Astrocyte of the cerebellum (primary cell): ENCODE measurements around the gene ITGB1BP1.

Experiments used
- DNase-seq: peaks from one replicate; pipeline ENCODE4 v3.0.0-alpha.2; 2011; ENCODE audit warnings: low read depth
- H3K4me3 ChIP-seq: 2 replicates; pipeline ENCODE4 v1.5.1; 2011; ENCODE audit warnings: mild to moderate bottlenecking, low read depth, low read length, moderate library complexity
- in situ Hi-C: cut with HindIII; loops from 2 replicates; pipeline ENCODE4 v1.10.0; 2017; ENCODE audit warnings: low sequenced_read_pairs
- TF ChIP-seq, protein P1 (sequence below): IDR thresholded peaks from 2 replicates; pipeline ENCODE4 v1.5.1; 2012; ENCODE audit warnings: low read length, low read depth, moderate library complexity, mild to moderate bottlenecking; ENCODE audit errors: missing control alignments

The ITGB1BP1 gene

DNA sequence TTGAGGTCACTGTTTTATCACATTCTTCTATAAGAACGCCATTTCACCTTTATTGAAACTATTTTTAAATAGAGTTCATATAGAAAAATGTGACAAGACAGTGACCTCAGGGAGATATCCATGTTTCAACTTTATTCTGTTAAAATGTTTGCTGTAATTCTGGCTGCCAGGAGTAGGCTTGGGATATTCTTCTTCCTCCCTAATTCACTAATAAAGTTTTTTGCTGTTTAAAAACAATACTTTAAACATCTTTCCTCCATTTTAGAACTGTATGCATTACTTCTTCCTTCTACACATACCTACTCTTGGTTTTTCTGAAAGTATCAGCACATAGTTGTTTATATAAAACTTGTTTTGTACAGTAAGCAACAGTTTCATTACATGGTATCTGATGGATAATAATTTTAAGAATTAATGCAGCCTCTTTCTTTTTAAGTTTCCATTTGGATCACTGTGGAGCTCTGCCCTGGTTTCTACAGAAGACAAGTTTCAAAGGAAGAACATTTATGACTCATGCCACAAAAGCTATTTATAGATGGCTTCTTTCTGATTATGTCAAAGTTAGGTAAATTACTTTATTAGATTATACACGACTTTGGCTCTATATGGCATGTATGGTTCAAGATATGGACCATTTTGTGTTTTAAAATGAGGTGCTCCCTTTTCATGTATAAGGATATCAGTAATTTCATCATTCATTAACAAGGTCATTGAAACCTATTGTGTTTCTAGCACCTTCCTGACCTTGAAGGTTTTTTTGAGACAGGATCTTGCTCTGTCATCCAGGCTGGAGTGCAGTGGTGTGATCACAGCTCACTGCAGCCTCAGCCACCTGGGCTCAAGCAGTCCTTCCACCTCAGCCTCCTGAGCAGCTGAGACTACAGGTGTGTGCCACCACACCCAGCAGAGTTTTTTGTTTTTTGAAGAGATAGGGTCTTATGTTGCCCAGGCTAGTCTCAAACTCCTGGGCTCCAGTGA, 7.3 kb upstream of the ITGB1BP1 start:
- no peak for DNase-seq
- TF ChIP-seq, protein P1, sequence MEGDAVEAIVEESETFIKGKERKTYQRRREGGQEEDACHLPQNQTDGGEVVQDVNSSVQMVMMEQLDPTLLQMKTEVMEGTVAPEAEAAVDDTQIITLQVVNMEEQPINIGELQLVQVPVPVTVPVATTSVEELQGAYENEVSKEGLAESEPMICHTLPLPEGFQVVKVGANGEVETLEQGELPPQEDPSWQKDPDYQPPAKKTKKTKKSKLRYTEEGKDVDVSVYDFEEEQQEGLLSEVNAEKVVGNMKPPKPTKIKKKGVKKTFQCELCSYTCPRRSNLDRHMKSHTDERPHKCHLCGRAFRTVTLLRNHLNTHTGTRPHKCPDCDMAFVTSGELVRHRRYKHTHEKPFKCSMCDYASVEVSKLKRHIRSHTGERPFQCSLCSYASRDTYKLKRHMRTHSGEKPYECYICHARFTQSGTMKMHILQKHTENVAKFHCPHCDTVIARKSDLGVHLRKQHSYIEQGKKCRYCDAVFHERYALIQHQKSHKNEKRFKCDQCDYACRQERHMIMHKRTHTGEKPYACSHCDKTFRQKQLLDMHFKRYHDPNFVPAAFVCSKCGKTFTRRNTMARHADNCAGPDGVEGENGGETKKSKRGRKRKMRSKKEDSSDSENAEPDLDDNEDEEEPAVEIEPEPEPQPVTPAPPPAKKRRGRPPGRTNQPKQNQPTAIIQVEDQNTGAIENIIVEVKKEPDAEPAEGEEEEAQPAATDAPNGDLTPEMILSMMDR = no peak
- in situ Hi-C loops = no loop called here
- H3K4me3 ChIP-seq = no peak overlapping the region

DNA sequence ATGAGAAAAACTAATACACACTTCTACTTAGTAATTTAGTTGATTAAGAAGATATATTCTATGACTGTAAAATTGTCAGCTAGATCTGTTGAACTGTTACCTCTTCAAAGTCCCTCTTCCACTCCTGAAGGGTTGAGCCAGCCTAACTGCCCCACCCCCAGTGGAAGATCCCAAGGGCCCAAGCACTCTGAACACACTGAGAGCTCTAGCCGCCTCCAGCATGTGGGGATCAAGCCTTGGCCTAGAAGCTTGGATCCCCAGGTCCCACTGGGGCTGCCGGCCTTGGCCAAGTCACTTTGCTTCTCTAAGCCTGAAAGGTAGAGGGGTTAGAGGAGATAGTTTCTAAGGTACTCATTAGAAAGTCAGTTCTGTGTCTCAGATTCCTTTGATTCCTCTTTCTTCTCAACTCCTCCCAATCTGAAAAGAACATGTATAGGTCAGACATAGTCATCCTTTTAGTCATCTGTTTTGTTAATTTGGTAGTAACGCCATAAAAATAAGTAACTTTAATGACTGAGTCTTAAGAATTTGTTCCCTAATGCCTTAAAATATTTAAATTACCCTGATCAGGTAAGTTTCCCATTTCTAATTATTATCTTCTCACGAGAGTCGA, 5.7 kb upstream of the ITGB1BP1 start:
- no peak overlapping the region for H3K4me3 ChIP-seq
- in situ Hi-C loops = no loop called here
- TF ChIP-seq, protein P1 = no peak
- no peak for DNase-seq

DNA sequence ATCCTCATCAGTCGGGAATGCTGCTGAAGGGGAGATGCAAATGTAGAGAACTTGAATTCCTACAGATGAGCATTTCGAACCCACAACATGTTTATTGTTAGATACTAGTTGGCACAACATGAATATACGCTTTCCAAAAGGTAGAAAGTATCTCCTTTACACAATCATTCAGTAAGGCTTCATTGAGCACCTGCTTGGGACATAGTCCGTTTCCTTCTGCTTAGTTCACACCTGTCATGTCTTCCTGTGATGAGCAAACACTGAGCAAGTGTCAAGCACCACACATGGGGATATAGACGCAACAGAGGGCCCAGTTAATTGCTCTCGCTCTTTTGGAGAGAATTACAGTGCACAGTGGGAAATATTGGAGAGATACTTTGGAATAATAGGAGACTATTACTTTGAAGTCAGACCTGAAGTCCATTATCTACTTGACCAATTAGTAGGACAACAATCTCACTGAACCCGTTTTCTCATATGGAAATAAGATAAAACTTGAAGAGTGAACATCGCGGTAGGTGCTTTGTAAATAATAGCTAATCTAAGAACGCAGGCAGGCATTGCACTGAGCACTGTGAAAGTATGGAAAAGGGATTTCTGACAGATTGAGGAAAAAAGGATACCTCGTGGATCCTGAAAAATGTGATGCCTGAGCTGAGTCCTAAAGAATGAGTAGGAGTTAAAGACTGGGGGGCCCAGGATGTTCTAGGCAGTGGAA, 1.3 kb upstream of the ITGB1BP1 start:
- H3K4me3 ChIP-seq = peak overlapping the region; percentile 98
- in situ Hi-C loops = no loop called here
- TF ChIP-seq, protein P1 = no peak
- no peak for DNase-seq

DNA sequence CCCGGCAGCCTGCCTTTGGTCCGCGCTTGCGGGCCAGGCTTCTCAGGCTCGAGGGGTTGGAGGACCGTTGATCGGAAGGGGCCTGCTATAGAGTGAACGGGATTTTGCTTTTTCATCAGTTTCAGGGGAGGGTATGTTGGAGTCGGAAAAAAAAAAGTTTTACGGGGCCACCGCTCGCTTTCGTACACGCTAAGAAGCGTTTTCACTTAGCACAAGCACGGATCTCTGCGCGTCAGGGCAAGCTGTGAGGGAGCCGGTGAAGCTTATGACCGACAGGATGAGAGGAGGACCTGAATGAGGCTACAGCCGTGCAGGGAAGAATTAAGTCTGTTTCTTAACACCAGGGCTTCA, 569 bp upstream of the ITGB1BP1 start:
- no peak for DNase-seq
- TF ChIP-seq, protein P1 = no peak

DNA sequence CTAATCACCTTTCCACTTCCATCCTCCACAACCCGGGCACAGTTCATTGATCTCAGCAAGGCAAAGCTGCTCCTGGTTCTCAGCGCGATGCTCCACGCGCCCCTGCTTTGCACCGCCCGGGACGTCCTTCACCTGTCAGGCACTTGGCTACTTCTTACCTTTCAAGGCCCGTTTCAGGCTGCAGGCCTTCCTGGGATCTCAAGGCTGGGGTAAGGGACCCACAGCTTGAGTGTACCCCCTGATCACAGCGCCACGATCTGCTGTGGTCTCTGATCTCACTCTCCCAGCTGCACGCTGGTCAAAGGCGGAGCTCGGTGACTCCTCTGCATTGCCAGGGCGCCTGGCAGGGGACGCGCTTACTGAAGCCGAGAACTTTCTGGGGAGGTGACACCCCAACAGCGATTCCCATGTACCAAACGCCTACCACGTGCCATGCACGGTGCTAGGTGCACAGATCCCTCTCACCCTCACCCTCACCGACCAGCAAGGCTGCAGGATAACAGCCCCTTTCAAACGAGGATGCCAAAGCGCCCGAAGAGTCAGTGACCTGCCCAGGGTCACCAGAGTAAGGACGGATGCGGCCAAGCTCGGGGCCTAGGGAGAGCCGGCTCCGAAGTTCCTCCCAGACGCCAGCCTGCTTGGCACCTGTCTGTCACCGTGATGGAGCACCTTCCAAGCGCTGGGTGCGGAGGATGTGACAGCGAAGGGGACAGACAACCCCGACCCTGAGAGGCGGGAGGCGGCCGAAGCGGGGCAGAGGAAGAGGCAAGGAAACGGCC, 818 bp downstream of the ITGB1BP1 start:
- in situ Hi-C loops = no loop called here
- peak overlapping the region; percentile 98 for H3K4me3 ChIP-seq
- TF ChIP-seq, protein P1 = peak; percentile 2
- no peak for DNase-seq

More for the DNA sequence above, 569 bp upstream of the ITGB1BP1 start:
- in situ Hi-C loops = no loop called here
- peak overlapping the region; percentile 98 for H3K4me3 ChIP-seq

DNA sequence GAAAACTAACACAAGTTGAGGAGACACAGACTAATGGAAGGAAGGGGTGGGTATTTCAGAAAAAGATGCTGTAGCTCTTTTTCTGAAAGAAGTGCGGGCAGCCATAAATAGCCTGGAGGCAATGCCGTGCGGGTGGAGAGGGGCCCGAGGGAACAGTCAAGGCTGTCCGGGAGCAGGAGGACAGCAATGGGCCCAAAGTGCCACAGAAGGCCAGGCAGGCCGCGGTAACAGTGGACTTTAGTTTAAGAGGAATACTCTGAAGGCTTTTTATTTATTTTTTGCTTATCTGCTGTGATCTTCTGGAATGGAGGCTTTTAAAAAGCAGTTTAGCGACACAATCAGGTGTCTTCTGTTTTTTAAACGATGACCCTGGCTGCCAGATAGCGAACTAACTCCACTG, 2.8 kb downstream of the ITGB1BP1 start:
- in situ Hi-C loops = no loop called here
- TF ChIP-seq, protein P1 = no peak
- no peak overlapping the region for H3K4me3 ChIP-seq

More for the DNA sequence above, 2.8 kb downstream of the ITGB1BP1 start:
- DNase-seq = no peak
